T-helper 2 cell treated with Interferon-gamma antibody and Interleukin-4, amounts not matched to agents 100 ng/mL and 5 ng/mL, for 36 hours (primary cell): Measurements from ENCODE around the gene FKBP1B. TPM values are rescaled to one million over a fixed set of nuclear protein-coding genes. Genes with fewer than 3 reads are reported as not detected.

Experiments
- intact Hi-C: fragments of 100-400 bp; cut with micrococcal nuclease; formaldehyde crosslinking; loops from one replicate; pipeline ENCODE4 v1.15.1; 2023
- total RNA-seq: library from RNA; stranded (reverse); gene quantifications from 2 replicates; pipeline ENCODE4 v1.2.3, GENCODE V29; 2022

The FKBP1B gene
- total RNA-seq, 1 donor from 2014 or later = 0.43 TPM

DNA sequence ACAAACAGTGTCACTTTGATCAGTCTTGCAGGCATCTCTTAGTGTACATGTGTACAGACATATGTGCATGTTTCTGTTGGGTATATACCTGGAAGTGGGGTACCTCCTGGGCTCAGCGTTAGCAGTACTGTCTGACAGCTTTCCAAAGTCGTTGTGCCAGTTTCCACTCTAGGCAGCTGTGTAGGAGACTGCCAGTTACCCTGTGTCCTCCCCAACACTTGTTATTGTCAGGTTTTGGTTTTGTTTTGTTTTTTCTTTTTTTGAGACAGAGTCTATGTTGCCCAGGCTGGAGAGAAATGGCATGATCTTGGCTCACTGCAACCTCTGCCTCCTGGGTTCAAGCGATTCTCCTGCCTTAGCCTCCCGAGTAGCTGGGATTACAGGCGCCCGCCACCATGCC, 6.2 kb downstream of the FKBP1B start:
- intact Hi-C loops = no loop called here

DNA sequence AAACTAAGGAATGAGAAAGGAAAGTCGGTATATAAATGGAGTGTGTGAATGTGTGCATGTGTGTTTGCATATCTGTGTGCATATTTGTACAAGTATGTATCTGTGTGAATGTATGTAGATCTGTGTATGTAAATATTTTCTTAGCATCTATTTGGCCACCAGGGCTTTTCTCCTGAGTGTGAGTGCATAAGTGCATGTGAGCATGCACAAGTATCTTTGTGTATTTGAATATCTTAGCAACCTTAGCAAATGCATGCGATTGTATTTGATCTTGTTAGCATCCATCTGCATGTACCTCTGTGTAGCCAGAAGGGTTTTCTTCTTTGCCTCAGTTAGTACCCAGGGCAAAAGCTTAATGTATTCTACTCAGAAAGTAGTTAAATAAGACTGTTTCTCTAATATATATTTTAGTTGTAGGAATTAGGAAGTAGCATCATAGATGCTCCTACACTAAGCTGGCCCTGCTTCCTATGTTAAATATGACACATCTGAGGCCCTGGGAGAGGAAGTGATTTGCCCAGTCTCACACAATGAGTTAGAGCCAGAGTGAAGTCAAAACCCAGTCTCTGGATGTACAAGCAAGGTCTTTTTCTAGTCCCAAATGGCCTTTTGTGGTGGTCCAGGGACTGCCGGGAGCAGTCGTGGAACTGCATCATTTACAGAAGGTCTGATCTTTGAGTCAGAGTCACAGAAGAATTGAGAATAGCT, 9.2 kb downstream of the FKBP1B start:
- intact Hi-C loops = no loop called here

DNA sequence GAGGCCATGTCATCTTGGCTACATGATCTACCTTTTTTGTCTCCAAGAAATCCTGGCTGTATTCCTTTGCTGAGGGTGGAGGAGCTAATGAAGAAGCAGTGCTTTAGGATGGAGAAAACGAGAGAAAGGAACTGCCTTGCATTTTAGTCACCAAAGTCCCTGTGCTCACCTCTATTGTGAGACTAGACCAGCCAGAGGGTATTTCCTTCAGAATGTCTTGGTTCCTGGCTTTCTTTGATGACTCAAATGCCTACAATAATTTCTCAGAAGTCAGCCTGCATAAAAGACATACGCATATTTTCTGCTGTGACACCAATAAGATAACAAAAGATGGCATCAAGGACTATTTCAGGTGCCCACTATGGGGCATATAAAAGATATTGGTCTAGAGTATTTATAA, 15.8 kb downstream of the FKBP1B start:
- intact Hi-C loops = no loop called here

GRCh38 chr2:24072259-24072658, 22.7 kb downstream of the FKBP1B start:
- intact Hi-C loops = loop anchor here (10.0 kb wide), 1 partner anchor 723 kb away; the partner anchor contains the start of genes CENPO and PTRHD1

- intact Hi-C loops = loop anchor here (10.0 kb wide), 1 partner anchor 721 kb away; the partner anchor contains the start of genes CENPO and PTRHD1
Observed at GRCh38 chr2:24073816-24074215, 24.3 kb downstream of the FKBP1B start.

DNA sequence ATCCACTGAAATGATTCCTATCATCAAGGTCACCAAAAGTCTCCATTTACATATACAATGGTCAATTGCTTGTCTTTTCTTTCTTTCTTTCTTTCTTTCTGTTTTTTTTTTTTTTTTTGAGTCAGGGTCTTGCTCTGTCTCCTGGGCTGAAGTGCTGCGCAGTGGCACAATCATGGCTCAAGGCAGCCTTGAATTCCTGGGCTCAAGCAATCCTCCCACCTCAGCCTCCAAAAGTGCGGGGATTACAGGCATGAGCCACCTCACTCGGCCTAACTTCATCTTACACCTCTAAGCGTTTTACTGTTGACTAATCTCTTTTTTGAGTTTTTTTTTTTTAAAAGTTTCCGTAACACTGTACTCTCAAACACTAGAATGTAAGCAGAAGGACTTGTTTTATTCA, 25.7 kb downstream of the FKBP1B start:
- intact Hi-C loops = loop anchor here (10.0 kb wide), 1 partner anchor 720 kb away; the partner anchor contains the start of genes CENPO and PTRHD1

GRCh38 chr2:24075915-24076848, 26.6 kb downstream of the FKBP1B start, which contains the start of gene SF3B6:
TSS of gene SF3B6 (minus strand) at chr2:24076326. CDS start at chr2:24076229, 97 bp downstream.
- intact Hi-C loops = loop anchor here (1.0 to 10.0 kb wide), 8 partner anchors 8 to 719 kb away; partner anchors contain the start of genes ATAD2B, CENPO, FAM228B and ITSN2

GRCh38 chr2:24076849-24077534, 27.5 kb downstream of the FKBP1B start:
- intact Hi-C loops = loop anchor here (1.0 to 10.0 kb wide), 8 partner anchors 7 to 718 kb away; partner anchors contain the start of genes ATAD2B, CENPO, FAM228B and ITSN2

GRCh38 chr2:24077535-24077877, 28.0 kb downstream of the FKBP1B start:
- intact Hi-C loops = loop anchor here (2.0 to 10.0 kb wide), 3 partner anchors 45 to 717 kb away; partner anchors contain the start of genes CENPO, FAM228B, NCOA1 and PFN4

GRCh38 chr2:24077879-24078278, 28.3 kb downstream of the FKBP1B start:
- intact Hi-C loops = loop anchor here (2.0 to 10.0 kb wide), 3 partner anchors 45 to 717 kb away; partner anchors contain the start of genes CENPO, FAM228B, NCOA1 and PFN4

DNA sequence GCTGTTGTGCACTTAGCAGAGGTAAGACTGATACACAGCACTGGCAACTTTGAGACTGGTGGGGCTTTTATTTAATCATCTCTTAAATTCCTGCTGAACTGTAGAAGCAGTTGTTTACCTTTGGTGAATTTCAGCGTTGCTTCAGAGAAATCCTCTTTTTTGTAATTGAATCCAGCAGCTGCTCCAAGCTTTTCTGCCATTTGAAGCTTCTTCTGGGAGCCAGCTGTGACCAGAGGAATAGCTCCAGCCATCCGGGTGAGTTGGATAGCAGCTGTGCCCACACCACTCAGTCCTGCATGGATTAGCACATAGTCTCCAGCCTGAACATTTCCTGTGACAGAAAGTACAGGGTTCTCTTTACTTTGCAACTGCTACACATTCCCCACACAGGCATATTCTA, 31.2 kb downstream of the FKBP1B start:
- intact Hi-C loops = no loop called here

DNA sequence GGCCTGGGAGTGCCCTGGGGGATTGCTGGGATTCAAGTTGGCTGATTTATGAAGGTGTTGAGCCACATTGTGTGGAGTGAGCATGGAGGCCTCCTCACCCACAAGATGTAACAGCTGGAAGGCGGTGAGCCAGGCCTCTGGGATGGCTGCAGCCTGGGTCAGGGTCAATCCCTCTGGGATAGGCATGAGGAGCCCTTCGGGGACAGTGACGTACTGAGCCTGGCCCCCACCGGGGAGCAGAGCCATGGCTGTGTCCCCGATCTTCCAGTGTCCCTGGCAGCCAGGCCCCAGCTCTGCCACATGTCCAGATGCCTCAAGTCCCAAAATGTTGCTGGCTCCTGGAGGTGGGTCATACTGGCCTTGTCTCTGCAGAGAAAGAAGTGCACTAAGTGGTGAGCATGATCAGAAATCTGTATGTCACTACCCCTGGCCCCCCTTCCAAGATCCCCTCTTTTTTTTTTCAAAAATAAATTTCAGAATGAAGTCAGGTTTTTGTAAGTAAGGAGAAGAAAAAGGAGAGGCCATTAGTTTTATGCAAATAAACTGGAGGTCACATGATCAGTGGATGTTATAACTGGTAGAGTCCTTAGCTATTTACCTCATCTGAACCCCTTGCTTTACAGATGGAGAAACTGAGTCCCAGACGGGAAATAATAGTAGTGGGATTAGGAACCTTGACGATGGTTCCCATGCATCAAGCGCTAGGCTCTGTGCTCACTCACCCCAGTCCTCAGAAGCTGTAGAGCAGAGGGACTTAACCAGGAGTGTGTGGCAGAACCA, 33.4 kb downstream of the FKBP1B start:
- intact Hi-C loops = no loop called here

- intact Hi-C loops = loop anchor here (1.0 to 2.0 kb wide), 5 partner anchors 7 to 299 kb away; partner anchors contain the start of genes SF3B6 and WDCP
Observed at GRCh38 chr2:24083567-24084385, 34.2 kb downstream of the FKBP1B start.

DNA sequence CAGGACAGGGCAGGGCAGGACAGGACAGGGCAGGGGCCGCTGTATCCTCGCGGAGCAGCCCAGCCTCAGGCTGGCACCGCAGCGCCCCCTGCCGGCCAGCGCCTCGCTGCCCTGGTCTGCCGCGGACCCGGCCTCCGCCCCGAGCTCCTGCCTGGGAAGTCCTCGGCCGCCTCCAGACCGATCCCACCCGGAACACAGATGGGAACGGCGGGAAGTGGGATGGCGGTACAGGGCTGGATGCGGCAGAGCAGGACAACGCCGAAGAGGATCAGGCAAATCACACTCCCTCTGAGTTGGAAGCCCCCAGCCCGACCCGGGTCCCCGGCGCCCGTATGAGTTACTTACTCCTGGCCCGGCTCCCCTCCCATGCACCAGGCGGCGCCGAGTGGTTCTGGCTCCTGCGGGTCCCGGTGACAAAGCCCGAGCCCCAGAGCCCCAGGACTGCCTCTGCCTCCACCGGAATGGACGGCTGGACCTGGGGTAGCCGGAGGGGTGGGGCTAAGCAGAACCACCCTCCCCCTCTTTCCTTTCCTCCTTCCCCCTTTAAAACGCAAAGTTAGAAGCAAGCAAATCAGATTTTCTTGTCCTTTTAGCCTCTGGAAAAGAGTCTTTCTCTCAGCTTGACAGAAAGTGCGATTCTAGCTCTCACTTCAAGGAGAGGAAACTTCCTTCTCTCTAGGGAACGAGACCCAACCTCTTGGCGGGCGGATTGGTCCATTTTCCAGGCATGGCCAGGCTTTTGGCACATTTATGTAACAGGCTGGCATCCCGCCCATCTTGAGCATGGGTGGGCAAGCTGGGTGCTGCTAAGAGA, 35.1 kb downstream of the FKBP1B start, which contains the start of gene TP53I3:
TSS of gene TP53I3 (minus strand) at position 449 of the 814 bp plus-strand sequence. CDS start 508 bp downstream, outside the sequence.
- intact Hi-C loops = loop anchor here (1.0 to 2.0 kb wide), 5 partner anchors 8 to 298 kb away; partner anchors contain the start of genes SF3B6 and WDCP

DNA sequence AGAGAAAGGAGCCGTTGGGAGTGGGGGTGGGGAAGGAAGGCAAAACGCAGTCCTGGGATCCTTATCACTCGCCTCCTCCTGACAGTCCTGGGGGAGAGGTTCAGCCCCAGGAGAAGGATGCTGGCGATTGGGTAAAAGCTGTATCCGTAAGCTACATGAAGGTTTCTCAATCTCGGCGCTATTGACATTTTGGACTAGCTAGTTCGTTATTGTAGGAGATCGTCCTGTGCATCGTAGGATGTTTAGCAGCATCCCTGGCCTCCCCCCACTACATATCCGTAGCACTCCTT, 35.6 kb downstream of the FKBP1B start:
- intact Hi-C loops = loop anchor here (2.0 kb wide), 2 partner anchors 38 to 298 kb away; partner anchors contain the start of gene WDCP

DNA sequence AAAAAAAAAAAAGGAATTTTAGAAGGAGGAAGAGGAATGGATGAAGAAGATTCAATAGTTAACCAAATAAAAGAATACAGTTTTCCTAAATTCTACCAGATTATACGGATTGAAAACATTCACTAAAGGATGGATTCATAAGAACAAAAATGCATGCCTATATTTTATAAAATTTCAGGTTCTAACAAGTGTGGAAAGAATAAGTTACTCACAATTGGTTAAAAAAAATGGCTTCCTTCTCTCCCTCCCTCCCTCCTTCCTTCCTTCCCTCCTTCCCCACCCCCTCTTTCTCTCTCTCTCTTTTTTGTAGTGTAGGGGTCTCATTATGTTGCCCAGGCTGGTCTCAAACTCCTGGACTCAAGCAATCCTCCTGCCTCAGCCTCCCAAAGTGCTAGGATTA, 36.7 kb downstream of the FKBP1B start:
- intact Hi-C loops = no loop called here

DNA sequence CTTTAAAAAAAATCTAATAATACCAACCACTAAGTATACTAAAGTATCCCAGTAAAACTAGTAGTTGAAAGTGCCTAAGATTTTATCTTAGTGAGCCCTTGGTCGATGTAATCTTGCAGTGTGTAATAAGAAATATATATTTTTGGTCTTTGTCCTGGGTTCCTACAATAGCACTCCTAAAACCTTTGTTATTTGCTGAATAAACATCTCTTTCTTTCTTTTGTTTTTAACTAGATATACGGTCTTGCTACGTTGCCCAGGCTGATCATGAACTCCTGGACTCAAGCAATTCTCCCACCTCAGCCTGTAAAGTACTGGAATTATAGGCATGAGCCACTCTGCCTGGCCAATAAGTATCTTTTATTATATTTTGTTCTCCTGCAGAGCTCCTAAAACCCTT, 37.5 kb downstream of the FKBP1B start:
- intact Hi-C loops = no loop called here

DNA sequence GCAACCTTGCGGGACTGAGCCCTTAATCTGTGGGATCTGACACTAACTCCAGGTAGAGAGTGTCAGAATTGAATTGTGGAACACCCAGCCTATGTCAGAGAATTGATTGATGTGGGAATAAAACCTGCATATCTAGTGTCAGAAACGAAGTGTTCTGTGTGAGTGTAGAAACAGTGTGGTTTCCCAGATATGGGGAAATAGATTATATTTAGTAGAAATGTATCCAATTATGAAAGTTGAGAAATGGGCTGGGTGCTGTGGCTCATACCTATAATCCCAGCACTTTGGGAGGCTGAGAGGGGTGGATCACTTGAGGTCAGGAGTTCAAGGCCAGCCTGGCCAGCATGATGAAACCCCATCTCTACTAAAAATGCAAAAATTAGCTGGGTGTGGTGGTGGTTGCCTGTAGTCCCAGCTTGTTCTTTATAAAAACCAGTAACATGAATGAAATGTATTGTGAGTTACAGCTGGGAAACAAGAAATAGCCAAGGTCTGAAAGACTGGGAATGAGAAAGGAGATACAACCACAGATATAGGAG, 39.3 kb downstream of the FKBP1B start:
- intact Hi-C loops = no loop called here
